NCI-H1417 (cell line): ENCODE results near the gene AMBN.
A peak's percentile ranks its signal among the peaks of the same experiment; 100 is the strongest.
"Not testable (repeated sequence)": the region's sequence is repeated elsewhere in the genome, so short reads cannot be mapped to it uniquely, and the experiment has no call there.

Source experiments
- DNase-seq, 3 experiments: peaks; one replicate each; lab custom pipeline; 2025; lab: John Stamatoyannopoulos, UW

Gene AMBN

DNA sequence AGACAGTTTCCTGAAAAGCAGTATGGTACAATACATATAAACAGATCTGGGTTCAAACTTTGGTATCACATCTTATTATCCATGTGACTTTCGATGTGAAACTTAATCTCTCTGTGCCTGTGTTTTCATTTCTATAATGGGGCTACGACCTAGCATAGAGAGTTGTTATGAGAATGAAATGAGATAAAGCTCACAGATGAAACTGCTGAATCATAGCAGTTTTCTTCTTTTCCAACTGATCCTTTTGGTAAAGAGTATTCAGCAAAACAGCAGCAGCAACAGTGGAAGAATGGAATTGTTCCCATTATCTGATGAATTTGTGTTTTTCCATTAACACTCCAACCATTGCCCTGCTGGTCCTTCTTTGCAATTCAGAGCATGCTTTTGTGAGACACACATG lies 16.3 kb downstream of the AMBN start:
- no peak for DNase-seq

DNA sequence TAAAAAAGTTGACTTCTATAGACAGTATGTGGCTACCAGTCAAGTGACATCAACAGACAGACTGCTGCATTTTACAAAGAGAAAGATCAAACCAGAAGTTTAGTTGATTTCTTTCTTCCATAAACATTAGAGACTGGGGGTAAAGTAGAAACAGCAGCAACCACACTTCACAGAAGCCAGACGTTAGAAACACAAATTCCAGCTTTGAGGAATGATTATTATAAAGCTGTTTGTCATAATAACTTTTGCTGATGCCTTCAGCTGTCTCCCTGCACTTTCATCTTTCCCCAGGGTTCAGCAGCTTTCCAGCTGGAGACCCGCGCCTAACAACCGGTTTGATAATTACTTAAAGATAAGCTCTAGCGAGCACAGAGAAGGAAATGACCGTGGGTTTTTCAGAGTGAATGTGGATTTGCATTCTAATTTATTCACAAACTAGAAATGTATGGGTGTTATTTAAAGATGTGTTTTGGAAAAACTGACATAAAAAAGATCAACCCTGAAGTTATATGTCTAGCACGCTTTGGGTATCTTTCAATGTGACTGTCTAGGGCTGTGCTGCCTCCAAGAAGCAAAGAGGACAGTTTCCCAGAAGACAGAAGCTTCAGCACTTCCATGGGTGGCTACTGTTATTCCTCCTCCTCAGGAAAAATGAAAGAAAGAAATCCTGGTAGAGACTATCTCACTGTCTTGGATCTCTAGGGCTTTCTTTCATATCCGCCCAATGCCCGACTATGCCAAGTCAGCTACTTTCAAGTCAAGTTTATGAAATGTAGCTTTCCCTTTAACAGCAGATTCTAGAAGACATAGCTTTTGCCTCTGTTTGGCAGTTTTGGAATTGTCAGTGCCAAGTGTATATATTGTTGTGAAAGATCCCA lies 21.5 kb downstream of the AMBN start:
- DNase-seq: peak in 2 of 3 experiments; percentile 26 to 52

- DNase-seq: no peak
Observed at GRCh38 chr4:70614184-70614555, 22.1 kb downstream of the AMBN start.

GRCh38 chr4:70619288-70619687 lies 27.2 kb downstream of the AMBN start:
- DNase-seq: no peak

DNA sequence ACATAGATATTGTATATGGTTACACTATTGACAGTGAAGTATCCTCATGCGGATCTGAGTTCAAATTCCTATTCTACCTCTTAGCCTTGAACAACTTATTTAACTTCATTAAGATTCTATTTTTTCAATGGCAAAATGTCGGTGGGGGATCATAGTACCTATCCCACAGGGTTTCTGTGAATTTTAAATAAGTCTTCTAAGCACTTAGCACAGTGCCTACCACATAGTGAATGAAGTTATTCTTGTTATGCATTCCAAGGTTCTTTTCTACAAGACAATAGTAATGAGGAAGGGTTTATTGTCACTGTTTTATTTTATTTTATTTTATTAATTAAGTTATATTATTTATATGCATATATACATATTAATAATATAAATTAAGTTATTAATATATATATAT lies 27.7 kb downstream of the AMBN start:
- peak in 1 of 3 experiments; percentile 10 for DNase-seq

DNA sequence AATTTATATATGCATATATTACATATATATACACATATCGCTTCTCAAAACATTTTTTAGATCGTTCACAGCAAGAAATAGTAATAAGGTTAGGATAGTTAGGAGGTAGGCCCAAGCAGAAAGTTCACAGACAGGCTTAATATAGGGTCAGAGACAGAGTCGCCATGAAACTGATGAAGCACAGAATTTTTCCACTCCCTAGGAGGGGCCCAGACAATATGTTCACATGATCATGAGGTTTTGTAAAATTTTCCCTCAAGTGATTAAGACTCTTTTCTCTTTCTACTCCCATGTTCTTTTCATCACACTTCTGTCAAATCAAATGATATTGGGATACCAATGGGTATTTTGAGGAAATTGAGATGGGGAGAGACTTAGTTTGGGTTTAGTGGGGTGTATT lies 31.3 kb downstream of the AMBN start:
- DNase-seq: no peak

DNA sequence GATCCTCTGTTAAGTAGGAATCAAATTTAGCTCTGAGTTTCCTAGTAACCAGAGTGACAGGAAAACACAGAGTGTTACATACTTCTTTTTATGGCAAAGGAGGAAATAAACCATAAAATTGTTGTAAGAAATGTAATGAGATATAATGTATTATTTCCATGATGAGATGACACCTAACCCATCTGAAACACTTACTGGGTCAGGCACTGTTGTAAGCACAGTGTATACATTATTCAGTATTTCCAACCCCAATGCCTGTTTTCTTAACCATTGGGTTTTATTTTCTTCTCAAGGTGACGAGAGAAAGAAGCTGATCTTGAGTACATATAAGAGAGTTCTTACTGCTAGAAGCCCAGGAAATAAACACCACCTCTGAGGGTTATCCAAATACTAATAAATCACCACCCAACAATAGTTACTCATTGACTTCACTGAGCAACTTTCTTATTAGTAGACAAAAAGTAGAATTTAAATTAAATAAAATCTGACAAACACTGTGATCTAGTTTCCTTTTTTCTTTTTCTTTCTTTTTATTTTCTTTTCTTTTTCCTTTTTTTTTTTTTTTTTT lies 32.3 kb downstream of the AMBN start:
- no peak for DNase-seq

GRCh38 chr4:70627620-70628019 lies 35.6 kb downstream of the AMBN start:
- DNase-seq: no peak

DNA sequence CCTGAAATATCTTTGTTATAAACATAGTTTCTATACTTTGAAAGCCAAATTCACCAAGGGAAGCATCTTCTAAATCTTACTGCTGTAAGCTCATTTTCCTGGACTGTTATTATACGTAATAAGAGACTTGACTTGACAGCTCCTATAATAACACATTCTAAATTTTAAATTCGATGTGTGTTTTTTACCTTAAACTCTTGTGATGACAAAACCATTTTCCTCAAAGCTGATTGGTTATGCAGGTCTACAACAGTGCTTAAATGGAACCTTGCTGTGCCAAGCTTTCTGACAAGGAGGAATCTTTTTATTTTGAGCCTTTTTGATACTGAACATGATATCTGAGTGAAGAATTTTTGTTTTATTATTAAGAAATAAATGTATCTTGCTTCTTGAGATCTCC lies 36.4 kb downstream of the AMBN start, which contains the start of gene ENAM:
Gene ENAM, plus strand, starts transcription at position 301 of the 400 bp plus-strand sequence. CDS start 757 bp downstream, outside the sequence.
- no peak for DNase-seq

DNA sequence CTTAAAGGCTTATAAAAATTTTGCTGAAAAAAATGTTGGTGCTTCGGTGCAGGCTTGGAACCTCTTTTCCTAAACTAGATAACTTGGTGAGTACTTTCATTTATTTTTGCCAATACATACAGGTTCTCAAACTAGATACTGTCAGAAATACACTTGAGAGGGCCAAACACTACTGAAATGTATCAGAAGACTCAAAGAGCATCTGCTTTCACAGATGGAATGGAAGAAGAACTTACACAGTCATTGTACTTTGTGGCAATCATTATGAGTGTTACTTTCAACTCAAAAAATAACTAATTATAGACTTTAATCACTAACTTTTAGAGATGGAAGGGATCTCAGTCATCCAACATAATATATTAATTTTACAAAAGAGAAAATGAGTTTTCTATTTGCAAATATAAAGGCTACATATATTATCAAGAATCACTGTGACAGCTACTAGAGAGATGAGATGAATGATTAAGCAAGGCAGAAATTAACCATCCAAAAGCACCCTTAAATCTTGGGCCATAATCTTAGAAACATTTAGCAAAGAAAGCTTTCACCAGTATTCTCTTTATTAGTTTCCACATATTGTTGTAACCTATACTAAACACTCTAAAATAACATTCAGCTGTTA lies 37.5 kb downstream of the AMBN start:
- no peak for DNase-seq

DNA sequence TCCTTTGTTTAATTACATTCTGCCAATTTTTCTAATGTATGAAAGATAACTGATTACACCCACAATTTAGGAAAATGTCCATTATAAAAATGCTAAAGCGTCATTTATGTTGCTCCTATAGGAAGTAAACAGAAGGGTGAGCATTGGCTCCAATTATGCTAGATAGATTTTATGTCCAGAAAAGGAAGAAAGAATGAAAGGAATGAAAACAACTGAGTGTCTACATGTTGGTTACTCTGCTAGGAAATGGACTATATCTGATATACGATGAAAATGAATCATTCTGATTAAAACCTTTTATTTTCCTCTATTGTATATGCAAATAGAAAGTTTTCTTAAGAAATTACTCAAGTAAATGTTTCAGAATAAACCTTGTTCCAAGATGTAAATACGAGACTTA lies 38.1 kb downstream of the AMBN start:
- no peak for DNase-seq

- DNase-seq: no peak
Observed at GRCh38 chr4:70632028-70632427, 40.0 kb downstream of the AMBN start.

DNA sequence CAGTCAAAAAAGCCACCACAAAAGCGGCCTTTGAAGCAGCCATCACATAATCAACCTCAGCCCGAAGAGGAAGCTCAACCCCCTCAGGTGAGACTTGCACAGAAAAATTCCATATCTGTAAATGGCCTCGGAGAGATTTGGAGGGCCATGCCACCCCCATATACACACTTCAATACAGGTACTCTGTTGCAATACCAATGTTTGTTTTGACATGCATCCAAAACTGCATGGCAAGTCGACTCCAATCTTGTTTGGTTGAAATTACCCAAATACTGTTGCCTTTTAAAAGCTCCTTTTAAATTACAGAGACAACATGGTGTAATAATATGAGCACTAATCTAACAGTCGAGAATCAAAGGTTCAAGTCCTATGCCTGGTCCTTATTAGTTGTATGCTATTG lies 42.4 kb downstream of the AMBN start:
- no peak for DNase-seq

DNA sequence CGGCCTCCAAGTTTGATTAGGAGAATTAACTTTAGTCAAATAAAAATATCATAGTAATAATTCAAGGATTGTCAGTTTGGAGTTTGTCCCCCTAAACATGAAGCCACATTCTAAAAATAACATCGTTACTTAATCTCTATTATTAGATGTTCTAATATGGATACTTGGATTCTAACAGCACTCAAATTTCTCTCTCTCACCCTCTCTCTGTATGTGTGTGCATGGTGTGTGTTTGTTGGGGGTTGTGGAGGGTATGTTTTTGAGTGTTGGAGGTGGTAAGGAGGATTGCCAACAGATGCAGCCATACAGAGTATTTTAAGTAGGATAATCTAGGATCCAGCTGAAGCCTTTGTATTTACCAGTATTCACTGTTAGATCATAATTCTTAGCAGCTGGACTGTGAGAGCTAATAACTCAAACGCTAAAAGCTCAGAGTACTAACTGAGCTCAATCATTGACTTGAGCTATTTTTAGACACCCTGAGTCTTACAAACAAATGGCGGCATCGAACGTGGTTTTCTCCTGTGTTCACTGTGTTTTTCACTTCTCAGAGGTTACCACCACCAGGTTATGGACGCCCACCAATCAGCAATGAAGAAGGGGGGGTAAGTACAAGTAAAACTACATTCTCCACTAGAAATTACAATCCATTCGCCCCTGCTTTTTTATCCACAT lies 45.3 kb downstream of the AMBN start:
- DNase-seq: peak; percentile 38 to 88 (median 69)

- no peak for DNase-seq
Observed at GRCh38 chr4:70640192-70640591, 48.1 kb downstream of the AMBN start.

DNA sequence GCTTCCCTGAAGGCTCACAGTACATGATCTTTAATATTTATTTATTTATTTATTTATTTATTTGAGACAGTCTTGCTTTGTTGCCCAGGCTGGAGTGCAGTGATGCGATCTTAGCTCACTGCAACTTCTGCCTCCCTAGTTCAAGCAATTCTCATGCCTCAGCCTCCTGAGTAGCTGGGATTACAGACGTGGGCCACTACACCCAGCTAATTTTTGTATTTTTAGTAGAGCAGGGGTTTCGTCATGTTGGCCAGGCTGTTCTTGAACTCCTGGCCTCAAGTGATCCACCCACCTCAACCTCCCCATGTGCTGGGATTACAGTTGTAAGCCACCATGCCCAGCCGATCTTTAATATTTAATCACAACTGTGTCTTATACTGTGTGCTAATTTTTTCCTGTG lies 58.7 kb downstream of the AMBN start:
- DNase-seq: not testable (repeated sequence)

- DNase-seq: peak; percentile 7 to 65 (median 61)
Observed at GRCh38 chr4:70651864-70652506, 59.9 kb downstream of the AMBN start.

DNA sequence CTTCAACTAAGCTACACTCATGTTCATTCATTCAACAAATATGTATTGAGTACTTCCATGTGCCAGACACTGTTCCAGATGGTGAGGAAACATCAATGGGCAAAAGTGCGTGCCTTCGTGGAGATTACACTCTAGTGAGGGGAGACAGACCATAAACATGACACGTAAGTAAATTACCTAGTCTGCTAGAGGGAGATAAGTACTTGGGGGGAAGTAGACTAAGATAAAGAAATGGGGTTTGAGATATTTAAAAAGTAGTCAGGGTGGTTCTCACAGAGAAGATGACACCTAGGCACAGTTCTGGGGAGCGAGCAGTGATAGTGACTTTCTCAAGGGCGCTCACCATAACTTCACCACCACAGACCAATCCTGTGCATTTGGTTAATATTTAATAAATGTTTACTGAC lies 62.6 kb downstream of the AMBN start:
- DNase-seq: no peak
